SIG-M5 treated with dmso at 0.1 percent for 504 hours (cell line): ENCODE data around the gene MOCS3.

Experiments used
- DNase-seq: peaks from one replicate; lab custom pipeline; 2025; ENCODE audit not compliant: unreplicated experiment; lab: John Stamatoyannopoulos, UW

The MOCS3 gene

DNA sequence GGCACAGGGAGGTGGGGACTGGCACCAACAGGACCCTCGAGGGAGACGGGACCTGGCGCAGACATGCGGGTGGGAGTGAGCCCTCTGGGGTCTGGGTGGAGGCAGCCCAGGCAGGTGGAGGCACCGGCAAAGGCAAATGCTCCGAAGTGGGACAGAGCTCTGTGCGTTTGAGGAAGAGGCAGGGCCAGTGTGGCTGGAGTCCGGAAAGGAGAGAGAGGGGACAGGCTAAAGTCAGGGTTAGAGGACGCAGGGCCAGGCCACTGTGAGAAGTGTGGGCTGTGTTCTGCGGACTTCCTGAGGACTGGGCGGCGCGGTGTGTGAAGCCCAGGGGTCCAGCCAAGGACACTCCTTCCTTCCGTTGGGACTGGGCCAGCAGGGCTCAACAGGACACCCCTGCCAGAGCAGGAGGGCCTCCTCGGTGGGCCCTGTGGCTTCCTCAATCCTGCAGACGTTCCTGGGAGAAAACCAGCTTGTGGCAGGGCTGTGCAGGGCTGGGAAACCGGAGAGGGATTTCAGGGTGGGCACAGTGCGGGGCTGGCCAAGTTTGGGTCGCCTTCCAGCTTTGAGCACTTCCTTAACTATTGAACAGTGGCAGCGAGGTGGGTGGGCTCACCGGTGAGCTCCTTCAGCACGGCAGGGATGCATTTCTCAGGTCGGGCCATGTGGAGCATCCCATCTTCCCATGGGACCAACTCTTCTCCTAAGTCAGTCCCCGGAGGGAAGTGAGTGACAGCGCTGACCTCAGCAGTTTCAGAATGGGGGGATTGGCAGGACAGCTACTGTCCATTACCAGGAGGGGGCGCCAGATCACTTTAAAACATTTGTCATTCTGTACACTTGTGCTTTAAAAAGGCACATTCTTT, 22.5 kb downstream of the MOCS3 start:
- DNase-seq = peak; percentile 68

DNA sequence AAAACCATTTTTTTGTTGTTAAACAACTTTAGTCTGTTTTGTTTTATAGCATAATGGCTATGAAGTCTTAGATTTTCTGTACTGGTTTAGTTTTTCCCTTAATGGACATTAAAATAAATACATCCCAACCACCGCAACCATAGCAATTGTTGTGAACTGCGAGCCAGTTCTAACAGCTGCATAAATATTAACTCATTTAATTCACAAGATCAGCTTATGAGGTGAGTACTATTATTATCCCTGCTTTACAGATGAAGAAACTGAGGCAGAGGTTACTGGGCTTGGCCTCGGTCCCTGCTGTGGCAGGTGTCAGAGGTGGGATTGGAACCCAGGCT, 23.1 kb downstream of the MOCS3 start:
- no peak for DNase-seq

DNA sequence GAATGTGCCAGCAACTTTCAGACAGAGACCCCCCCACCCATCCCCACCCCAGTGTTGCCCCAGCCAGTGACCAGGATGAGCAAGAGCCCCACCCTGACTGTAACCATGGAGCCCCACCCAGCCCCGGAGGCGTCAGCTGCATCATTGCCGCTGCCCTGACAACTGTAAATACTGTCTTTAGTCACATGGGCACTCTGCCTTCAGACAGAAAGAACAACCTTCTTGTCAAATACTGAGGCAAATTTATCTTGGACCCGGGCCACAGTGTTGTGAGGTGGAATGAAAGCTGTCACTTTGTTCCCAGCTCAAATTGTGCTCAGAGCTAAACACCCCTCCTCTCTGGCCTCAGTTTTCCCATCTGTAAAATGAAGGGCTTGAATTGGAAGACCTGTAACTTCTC, 23.7 kb downstream of the MOCS3 start:
- peak; percentile 56 for DNase-seq

DNA sequence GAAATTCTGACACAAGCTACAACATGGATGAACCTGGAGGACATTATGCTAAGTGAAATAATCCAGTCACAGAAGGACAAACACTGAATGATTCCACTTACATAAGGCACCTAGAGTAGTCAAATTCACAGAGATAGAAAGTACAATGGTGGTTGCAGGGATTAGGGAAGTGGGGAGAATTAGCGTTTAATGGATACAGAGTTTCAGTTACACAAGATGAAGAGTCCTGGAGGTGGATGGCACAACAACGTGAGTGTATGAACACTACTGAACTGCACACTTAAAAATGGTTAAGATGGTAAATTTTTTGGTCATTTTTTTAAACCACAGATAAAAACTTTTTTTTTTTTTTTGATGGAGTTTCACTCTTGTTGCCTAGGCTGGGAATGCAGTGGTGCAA, 24.7 kb downstream of the MOCS3 start:
- DNase-seq = peak; percentile 29

GRCh38 chr20:50987493-50988210, 29.0 kb downstream of the MOCS3 start:
- DNase-seq = peak; percentile 88

- no peak for DNase-seq
These were observed 32.5 kb downstream of the MOCS3 start for GRCh38 chr20:50991076-50991475.

DNA sequence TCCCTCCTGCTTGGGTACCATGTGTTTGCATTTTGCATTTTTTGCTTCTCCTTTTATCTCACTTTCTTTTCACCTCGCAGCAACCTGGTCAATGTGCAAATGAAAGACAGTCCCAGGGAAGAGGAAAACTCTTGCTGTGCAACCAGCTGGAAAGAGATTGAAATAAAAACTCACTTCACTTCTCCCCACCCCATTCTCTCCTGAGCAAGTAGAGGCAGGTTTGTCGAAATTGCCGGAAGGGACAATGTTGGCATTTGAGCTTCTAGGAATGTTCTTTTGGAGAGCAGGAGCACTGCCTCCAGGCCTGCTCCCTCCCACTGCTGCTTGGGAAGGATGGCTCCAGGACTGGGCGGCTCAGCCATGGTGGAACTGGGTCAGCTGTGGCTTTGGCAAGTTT, 33.7 kb downstream of the MOCS3 start:
- DNase-seq = no peak

GRCh38 chr20:50992733-50993457, 34.3 kb downstream of the MOCS3 start:
- DNase-seq = peak; percentile 62

GRCh38 chr20:50993876-50994275, 35.3 kb downstream of the MOCS3 start:
- no peak for DNase-seq

GRCh38 chr20:50995506-50995905, 36.9 kb downstream of the MOCS3 start:
- DNase-seq = no peak

DNA sequence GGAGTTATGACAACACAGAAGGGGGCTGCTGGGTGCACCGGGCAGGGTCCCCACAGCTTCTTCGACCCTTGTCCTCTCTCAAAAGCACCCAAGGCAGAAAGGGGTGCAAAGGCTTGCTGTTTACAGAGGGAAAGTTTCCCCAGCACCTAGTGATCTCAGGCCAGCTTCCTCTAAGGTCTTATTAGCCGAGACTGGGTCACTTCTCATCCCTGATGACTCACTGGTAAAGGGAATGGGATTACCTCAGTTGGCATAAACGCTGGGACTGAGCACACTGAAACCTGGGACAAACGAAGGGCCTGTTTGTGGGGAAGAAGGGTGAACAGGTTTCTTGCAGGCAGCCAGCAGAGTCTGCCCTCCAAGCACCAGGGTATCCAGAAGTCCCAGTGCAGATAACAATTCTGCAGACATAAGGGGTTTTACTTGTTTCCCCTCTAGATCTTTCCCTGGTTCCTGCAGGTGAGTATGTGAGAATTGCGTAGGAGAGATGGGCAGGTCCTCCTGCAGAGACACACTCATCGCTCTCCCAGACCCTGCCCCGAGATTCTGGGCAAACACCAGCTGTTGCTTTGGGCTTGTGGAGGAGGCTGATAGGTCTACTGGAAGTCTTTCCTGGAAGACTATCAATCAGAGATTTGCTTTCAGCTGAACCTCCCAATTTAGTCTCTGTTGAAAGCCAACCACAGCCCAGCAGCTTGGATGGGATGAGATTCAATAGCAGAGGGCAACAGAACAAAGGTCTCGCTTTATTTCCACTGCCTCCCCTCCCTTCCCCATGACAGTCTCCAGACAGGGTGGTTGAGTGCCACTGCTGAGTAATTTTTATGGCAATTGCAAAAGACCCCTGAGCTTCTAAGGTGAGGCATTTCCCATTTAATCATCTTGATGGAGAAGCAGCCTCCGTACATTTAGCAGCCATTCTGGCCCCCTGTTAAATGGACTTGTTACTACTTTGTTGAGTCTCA, 38.6 kb downstream of the MOCS3 start:
- DNase-seq = no peak

- no peak for DNase-seq
These were observed 40.7 kb downstream of the MOCS3 start for GRCh38 chr20:50999355-50999754.

- DNase-seq = no peak
These were observed 43.0 kb downstream of the MOCS3 start for GRCh38 chr20:51001430-51002265.

DNA sequence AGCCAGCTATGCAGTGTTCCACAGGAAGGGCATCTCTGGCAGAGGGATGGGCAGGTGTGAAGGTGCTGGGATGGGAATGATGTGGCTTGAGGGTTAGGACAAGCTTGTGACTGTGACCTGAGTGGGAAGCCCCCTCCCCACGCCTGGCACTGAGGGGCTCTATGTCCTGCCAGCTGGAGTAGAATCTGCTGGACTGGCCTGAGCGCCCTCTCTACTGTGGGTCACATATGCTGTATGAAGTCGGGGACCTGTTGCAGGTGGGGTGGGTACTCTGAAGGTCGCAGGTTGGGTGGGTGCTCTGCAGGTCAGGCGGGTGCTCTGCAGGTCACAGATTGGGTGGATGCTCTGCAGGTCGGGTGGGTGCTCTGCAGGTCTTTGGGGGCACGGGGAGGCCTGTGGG, 44.0 kb downstream of the MOCS3 start:
- DNase-seq = no peak

- DNase-seq = no peak
These were observed 45.1 kb downstream of the MOCS3 start for GRCh38 chr20:51003753-51004152.

- no peak for DNase-seq
These were observed 45.7 kb downstream of the MOCS3 start for GRCh38 chr20:51004305-51004727.

DNA sequence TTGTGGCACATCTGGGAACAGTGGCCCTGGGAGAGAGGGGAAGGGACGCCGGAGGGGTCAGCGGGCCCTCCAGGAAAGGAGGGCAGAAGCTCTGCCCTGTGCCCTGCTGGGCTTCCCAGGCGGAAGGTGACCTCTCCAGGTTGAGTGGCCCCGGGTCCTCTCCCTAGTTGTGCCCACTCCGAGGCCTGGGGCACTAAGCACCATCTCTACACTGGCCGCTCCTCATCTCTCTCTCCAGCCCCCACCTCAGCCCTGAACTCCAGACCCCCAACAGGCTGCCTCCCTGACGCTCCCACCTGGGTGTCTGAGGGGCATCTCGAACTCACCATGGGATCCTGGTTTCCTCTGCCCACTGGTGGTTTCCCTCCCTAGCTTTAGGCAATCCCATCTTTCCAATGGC, 46.2 kb downstream of the MOCS3 start:
- DNase-seq = no peak

- no peak for DNase-seq
These were observed 46.6 kb downstream of the MOCS3 start for GRCh38 chr20:51005214-51005613.

DNA sequence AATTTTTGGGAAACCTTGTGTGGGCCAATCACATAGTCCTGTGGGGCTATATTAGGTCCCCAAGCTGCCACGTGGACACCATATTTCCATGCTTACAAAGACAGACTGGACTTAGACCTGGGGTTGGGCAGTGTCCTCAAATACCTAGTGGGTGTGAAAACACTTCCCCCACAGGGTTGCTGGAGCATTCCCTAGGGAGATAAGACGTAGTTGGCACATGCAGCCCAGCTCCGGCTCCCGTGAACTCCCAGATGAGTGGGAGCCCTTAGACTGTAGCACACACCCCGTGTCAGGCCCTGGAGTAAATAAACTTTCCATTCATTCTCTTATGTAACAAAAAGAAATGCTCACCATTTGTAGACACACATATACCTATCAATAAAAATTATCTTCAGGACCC, 50.1 kb downstream of the MOCS3 start:
- DNase-seq = no peak
